Posterior cingulate gyrus (tissue), 11 donors: ENCODE data around the gene SLC38A7.
"Not testable (repeated sequence)": the region's sequence is repeated elsewhere in the genome, so short reads cannot be mapped to it uniquely, and the experiment has no call there.

Experiments
- DNase-seq, 10 donors: peaks; one replicate each; pipeline versions ENCODE4 v3.0.0 to v3.0.0-alpha.2; 2020 to 2021; ENCODE audit warnings: mixed read lengths in 3 of 10
- intact Hi-C: fragments of 100-400 bp; cut with DNase I; formaldehyde crosslinking; loops from one replicate; pipeline ENCODE4 v1.15.1; 2023

The SLC38A7 gene

DNA sequence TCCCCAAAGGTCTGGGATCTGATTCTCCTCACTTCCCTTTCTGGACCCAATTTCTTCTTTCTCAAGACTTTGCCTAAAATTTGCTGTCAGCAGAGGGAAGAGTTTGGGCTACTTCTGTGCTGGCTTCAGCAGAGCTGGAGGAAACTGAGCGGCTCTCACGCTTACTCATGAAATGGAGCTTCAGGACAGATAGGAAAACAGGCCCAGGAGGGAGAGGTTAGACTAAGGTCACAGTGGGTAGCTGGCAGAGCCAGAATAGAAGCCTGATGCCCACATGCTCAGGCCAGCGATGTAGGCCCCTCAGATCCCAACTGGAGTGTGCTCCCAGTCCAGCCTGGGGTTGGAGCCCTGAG lies 593 bp downstream of the SLC38A7 start:
- DNase-seq: no peak
- intact Hi-C loops: loop anchor here (1.0 kb wide), 1 partner anchor 54 kb away; no protein-coding TSS in a partner anchor

DNA sequence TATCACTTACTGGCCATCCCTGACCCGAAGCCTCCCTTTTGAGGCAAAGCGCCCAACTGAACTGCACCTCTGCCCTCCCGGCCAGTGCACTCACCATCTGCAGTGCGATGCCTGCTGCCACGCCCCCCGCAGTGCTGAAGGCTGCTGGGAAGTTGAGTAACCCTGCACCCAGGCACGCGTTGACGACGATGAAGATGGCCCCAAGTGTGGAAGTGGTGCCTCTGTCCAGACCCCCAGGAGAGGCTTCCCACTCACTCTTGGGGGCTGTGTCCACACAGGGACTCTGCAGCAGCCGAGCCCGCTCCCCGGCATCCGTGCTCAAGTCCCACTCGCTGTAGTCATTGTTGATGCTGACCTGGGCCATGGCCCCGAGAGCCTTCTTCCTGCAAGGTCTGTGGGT lies 4.8 kb downstream of the SLC38A7 start:
- intact Hi-C loops: no loop called here

DNA sequence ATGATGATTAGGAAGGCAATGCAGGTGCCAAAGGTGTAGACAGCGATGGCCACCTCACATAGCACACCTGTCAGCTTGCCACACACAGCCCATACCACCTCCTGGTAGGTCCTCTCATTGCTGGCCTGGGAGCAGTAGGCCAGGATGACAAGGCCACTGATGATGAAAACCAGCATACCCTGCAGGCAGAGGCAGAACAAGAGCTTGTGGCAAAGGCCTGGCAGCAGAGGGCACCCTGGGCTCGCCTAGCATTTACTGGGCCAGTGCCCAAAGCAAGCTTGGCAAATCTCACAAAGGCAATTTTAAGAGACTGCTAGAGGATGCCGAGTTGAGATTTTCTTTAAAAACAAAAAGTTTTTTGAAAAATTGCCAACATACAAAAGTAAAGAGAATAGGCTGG lies 5.9 kb downstream of the SLC38A7 start:
- peak; percentile 39 to 96 (median 67) for DNase-seq
- intact Hi-C loops: loop anchor here (1.0 kb wide), 1 partner anchor 78 kb away; no protein-coding TSS in a partner anchor

More for the DNA sequence above, 4.8 kb downstream of the SLC38A7 start:
- DNase-seq: peak in 3 of 10 donors; percentile 22 to 81 (median 31)

DNA sequence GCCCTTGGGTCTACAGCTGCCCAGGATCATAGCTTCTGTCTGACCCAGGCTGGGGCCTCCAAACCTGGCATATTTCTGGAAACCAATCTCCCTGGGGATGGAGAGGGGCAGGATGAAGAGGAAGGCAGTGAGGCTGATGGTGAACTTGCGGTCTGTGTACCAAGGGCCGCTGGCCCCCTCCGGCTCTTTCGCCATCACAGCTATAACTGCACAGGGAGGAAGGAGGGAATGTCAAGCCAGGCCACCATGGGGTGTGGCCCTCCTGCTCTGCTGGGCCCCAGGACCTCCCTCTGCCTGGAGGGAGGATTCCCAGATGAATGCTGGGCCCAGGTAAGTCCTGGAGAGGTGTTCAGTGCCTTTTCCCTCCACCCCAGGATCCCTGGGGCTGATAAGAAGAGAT lies 6.3 kb downstream of the SLC38A7 start:
- DNase-seq: peak in 3 of 10 donors; percentile 14 to 70 (median 35)
- intact Hi-C loops: loop anchor here (1.0 kb wide), 1 partner anchor 78 kb away; no protein-coding TSS in a partner anchor

DNA sequence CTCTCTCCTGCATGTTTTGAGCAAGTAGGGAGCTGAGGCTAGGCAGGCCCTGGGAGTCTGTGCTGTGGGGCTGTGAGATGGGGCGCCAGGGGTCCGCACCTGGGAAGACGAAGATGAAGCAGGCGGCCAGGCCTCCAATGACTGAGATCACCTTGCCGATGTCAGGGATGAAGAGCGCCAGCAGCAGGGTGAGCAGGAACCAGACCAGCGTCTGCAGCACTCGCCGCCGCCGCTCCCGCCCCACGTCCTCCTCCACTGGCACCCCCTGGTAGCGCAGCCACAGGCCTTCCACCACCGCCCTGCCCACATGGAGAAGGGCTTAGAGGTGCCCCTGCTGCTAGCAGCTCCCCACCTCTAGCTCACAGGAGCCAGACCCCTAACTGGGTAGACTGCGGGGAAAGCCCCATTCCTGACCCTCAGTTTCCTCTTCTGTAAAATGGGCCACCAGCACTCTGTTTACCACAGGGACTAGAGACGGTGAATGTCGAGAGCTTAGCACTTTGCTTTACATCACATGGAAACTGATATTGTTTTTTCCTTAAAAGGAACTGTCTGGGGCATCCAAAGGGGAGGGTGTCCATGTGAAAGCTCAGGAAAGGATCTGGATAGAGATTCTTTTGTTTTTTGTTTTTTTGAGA lies 13.5 kb downstream of the SLC38A7 start:
- peak in 3 of 10 donors; percentile 41 to 73 (median 67) for DNase-seq
- intact Hi-C loops: no loop called here

DNA sequence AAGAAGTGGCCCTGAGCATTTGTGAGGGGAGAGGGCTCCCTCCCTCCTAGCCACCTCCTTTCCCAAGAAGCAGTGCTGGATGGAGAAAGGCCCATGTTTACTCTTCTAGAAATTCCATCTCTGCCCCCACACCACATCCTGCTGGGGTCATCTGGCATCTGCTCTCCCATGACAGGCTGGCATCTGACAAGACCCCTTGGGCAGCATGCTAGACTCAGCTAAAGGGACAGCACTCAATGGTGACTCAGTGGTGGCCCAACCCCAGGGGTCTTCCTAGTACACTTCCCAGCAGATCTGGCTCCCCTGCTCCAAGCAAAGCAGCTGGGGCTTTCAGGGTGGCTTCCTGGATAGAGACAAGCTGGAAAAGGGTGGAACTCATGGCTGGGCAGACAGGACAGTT lies 14.4 kb downstream of the SLC38A7 start:
- intact Hi-C loops: no loop called here
- peak in 2 of 10 donors; percentile 35 to 36 for DNase-seq

DNA sequence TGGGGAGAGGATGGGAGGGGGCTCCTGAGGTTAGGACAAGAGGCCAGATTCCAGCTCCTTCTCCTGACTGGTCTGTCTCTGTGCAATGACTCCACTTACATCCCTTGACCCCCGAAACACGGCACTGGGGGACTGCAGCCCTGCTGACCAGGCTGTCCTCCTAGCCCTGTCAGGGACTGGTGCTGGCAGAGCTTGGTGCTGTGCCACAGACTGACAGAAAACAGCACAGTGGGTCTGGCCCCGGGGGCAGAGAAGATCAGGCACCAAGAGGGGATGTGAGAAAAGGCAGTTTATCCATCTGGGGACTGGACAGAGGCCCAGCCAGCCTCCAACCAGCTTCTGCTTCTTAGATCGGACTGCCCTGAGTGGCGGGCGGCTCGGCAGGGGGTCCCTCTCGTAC lies 19.4 kb downstream of the SLC38A7 start:
- intact Hi-C loops: loop anchor here (10.0 kb wide), 1 partner anchor 150 kb away; the partner anchor contains the start of gene SETD6
- peak in 1 of 10 donors; percentile 37 for DNase-seq

DNA sequence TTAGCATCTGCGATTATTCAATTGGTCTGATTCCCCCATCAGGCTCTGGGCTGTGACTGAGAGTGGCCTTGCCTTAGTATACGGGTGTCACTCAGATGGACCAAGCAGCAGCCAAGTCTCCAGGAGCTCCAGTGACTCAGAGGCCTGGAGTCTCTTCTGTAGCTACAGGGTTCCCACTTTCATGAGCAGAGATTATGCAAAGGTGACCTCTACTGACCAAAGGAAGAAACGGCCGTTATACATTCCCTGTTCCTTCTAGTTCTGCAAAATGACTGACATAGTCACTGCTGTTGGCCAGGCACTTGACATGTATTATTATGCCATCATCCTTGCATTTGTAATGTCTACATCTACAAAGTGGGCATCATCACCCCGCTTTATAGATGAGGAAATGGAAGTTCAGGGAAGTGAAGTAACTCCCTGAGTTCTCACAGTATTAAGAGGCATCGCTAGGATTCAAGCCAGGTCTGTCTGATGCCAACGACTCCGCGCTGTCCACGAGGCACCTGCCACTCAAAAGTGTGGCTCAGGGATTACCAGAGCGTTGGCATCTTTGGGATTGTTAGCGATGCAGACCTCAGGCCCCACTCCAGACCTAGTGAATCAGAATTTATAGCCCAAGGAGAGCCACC lies 23.3 kb downstream of the SLC38A7 start:
- DNase-seq: peak in 1 of 10 donors; percentile 17
- intact Hi-C loops: loop anchor here (2.0 to 10.0 kb wide), 2 partner anchors 147 to 325 kb away; partner anchors contain the start of gene SETD6

DNA sequence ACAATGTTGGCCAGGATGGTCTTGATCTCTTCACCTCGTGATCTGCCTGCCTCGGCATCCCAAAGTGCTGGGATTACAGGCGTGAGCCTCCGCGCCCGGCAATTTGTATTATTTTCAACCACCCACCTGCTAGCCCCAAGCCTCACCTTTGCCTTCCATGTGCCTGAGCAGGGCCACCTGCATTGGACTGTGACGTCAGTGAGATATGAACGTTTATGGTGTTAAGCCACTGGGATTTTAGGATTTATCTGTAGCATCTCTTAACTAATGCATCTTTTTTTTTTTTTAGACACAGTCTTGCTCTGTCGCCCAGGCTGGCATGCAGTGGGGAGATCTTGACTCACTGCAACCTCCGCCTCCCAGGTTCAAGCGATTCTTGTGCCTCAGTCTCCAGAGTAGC lies 24.7 kb downstream of the SLC38A7 start:
- DNase-seq: not testable (repeated sequence)
- intact Hi-C loops: loop anchor here (2.0 to 10.0 kb wide), 2 partner anchors 145 to 323 kb away; partner anchors contain the start of gene SETD6

DNA sequence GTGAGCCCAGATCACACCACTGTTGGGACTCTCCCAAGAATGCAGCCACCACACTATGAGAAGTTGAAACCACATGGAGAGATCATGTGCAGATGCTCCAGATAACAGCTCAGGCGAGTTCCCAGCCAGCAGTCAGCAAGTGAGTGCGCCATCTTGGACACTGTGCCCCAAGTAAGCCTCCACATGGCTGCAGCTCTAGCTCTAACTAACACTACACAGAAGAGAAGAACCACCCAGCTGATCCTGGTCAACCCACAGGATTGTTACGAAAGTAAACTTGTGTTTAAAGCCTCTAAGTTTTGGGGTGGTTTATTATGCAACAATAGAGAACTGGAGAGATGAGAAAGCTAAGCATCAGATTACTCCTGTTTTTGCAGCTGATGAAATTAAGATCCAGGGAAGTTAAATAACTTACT lies 25.8 kb downstream of the SLC38A7 start:
- no peak for DNase-seq
- intact Hi-C loops: no loop called here

DNA sequence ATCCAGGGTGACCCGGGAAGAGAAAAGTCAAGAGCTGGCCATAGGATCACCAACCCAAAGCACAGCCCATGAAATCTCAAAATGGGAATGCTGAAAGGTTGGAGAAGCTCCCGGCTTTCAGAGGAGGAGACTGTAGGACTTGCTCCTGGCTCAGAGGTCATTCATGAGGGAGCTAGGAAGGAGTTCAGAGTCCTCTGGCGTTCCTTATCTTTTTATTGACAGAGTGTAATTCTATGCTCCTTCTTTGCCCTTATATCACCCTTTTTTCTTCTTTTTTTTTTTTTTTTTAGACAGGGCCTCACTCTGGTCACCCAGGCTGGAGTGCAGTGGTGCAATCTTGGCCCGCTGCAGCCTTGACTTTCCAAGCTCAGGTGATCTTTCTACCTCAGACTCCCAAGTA lies 27.7 kb downstream of the SLC38A7 start:
- no peak for DNase-seq
- intact Hi-C loops: no loop called here

DNA sequence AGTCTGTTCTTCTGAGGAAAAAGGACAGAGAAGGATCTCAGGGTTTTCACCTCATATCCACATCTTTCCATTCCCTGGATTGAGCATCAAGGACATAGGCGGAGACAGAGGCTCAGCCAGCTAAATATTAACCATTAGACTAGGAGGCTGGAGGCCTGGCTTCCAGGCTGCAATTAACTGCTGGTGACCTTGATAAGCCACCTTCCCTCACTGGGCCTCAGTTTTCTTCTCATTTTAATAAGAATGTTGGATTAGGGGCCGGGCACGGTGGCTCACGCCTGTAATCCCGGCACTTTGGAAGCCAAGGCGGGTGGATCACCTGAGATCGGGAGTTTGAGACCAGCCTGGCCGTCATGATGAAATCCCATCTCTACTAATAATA lies 29.4 kb downstream of the SLC38A7 start:
- intact Hi-C loops: no loop called here
- no peak for DNase-seq

DNA sequence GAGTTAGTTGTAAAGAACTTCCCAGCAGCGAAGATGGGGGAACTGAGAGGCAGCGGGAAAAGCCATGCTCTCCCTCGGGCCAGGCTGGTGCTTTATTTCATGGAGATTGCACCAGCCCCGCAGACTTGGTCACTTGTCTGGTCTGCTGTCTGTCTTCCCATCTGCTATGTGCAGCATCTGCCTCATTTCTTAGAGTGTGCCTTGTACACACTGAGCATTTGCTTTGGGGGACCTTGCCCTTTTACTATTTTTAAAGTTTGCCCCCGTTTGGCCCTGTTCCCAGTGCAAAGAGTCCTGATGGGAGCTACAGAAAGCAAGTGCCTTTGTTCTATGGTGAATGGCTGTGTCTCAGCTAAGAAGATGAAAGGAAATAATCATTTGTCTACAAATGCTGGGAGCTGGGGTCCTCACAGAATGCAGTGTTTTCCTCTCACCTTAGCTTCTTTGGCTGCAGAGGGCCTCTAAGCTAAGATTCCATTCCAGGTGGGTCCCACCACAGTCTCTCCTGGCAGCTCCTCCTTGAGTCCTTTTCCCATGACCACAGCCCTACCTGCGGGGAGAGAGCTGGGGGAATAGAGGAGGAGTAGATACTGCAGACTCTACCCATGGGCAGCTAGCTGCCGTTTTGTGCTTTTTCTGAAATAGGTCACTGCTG lies 29.9 kb downstream of the SLC38A7 start:
- DNase-seq: no peak
- intact Hi-C loops: no loop called here

DNA sequence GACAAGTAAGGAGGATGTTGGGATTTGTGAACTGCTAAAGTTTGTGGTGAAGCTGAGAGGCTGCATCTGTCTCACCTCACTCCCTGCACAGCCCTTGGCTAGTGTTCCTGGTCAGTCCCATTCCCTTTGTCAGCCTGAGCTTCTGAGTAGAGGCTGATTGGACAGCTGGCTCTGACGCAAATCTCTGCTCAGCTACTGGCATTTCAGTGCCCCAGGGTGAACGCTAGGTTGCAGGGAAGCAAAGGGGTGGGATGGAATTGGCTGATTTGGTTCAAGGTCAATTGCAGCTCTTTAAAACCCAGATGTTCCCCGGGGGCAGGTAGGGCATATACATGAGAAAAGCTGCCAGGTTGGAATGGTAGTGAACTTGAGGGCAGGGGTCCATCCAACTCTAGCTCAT lies 31.8 kb downstream of the SLC38A7 start:
- no peak for DNase-seq
- intact Hi-C loops: no loop called here

DNA sequence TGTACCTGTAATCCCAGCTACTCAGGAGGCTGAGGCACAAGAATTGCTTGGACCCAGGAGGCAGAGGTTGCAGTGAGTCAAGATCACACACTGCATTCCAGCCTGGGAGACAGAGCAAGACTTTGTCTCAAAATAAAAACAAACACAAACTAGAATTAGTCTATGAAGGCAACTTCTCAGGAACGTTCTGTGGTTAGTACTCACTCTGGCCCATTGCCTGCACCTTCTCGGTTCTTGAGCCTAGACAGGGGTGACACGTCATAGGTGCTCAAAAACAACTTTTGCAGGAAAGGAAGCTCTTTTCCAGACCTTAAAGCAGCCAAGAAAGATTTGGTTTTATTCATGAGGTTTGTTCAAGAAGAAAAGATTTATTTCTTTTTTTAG lies 32.6 kb downstream of the SLC38A7 start:
- intact Hi-C loops: no loop called here
- peak in 1 of 10 donors; percentile 26 for DNase-seq

DNA sequence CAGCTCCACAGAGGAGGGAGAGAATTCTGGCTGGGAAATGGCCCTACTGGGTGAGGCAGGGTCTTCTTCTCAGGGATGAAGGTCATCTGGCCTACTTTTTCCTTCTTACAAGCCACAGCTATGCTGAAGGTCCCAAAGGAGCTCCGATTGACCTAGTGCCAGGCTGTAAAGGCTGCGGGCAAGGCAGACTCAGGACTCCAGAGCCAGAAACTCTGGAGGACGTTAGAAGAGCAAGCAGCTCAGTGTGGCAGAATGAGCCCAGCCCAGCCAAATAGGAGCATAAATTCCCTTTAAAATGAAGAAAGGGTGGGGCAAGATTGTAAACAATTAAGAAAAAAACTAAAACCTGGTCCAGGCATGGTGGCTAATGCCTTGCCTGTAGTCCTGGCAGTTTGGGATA lies 34.9 kb downstream of the SLC38A7 start:
- intact Hi-C loops: no loop called here
- DNase-seq: peak in 1 of 10 donors; percentile 13

DNA sequence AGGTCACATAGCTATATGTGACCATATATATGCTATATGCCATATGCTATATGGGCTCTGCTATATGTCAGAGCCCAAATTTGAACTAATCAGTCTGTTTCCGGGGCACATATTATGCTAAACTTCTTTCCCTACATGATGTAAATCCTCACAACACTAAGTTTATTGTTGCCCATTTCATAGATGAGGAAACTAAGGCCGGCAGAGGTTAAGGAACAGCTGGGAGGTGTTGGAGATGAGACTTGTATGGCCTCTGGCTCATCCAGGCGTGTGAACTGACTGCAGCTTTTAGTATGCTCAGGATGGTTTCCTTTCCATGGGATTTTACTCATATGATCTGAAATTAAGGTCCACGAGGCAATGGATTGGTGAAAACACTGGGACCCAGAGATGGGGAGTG lies 37.5 kb downstream of the SLC38A7 start:
- intact Hi-C loops: no loop called here
- peak in 1 of 10 donors; percentile 16 for DNase-seq

DNA sequence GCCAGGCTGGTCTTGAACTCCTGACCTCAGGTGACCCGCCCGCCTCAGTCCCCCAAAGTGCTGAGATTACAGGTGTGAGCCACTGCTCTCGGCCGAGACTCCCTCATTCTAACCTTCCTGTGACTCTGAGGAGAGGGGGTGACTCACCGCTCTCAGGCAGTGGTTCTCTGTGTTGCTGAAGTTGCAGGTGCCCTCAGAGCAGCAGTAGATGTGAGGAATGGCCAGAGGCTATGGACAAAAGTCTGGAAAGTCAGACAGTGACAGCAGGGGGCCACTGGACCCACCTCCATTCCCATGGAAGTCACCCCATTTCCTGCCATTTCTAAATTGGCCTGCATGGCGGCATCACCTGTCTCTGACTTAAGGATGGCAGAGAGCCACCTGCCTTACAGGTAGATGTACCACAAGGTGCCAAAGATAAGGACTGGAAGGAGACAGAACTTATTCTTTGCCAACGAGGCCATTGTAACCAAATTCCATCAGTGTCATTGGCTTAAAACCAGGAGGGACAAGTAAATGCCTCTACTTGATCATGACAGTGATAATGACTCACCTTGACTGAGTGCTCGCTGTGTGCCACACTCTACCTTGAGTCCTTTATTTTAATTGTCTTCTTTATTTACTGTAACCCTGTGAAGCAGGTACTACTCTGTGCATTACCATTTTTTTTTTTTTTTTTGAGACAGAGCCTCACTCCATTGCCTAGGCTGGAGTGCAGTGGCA lies 39.6 kb downstream of the SLC38A7 start:
- DNase-seq: peak in 1 of 10 donors; percentile 2
- intact Hi-C loops: no loop called here

DNA sequence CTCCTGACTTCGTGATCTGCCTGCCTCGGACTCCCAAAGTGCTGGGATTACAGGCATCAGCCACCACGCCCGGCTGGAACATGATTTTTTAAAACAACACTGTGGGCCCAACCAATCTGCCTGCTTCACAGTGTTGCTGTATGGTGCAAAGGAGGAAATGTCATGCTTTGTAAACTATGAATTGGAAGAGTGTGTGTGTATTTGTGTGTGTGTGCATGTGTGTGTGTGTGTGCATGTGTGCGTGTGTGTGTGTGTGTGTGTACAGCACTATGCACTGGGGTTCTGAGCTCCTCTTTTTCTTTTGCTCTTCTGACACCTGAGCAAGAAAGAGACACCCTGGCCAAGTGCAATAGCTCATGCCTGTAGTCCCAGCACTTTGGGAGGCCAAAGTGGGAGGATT lies 40.5 kb downstream of the SLC38A7 start:
- no peak for DNase-seq
- intact Hi-C loops: no loop called here

DNA sequence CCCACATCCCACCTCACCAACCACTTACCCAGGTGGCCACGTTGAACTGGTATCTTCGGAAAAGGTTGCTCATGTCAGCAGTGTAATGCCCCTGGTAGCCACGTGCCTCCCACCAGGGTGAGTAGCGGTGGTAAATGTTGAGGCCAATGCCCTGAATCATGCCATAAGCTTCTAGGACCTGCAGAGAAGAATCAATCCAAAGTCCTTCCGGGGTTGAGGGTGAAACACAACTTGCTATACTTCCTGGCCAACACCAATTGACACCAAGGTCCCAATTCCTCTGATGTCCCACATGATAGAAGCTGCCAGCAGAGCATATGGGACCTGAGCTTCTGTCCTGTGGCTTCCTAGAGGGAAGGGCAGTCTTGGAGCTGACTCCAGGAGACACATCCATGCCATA lies 43.6 kb downstream of the SLC38A7 start:
- intact Hi-C loops: no loop called here
- peak in 1 of 10 donors; percentile 6 for DNase-seq

DNA sequence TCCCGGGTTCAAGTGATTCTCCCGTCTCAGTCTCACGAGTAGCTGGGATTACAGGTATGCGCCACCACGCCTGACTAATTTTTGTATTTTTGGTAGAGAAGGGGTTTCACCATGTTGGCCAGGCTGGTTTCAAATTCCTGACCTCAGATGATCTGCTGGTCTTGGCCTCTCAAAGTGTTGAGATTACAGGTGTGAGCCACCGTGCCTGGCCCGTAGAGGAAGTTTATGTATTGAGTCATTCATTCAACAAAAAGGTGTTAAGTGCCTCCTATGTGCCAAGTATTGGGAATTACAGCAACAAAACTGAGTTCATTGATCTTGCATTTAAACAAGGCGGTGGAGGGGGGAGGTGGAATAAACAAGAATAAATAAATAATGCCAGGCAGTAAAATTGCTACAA lies 44.7 kb downstream of the SLC38A7 start:
- intact Hi-C loops: no loop called here
- no peak for DNase-seq
